Spleen (tissue), 11 donors: ENCODE measurements around the gene WDR74. TPM values are rescaled to one million over a fixed set of nuclear protein-coding genes. Genes with fewer than 3 reads are reported as not detected.

Experiments used
- DNase-seq: peaks from one replicate; pipeline ENCODE4 v3.0.0-alpha.2; 2020
- H3K27ac ChIP-seq, 8 donors: fragments of 200-600 bp; sonication (generic) in 7 of 8; 1 replicate in 4 of 8; 2 replicates in 4 of 8; pipeline versions ENCODE4 v1.5.0 to v1.8.0; 2016 to 2021; ENCODE audit warnings: inconsistent platforms in 4 of 8, mild to moderate bottlenecking in 4 of 8, moderate library complexity in 1 of 8
- H3K27me3 ChIP-seq, 7 donors: fragments of 200-600 bp; sonication (generic) in 6 of 7; replicated peaks in 1 of 7; 1 replicate in 4 of 7; 2 replicates in 3 of 7; pipeline versions ENCODE4 v1.5.0 to v1.8.0; 2016 to 2021; ENCODE audit warnings: inconsistent platforms in 3 of 7, mild to moderate bottlenecking in 1 of 7
- H3K36me3 ChIP-seq, 6 donors: fragments of 200-600 bp; sonication (generic) in 5 of 6; 1 replicate in 4 of 6; 2 replicates in 2 of 6; pipeline versions ENCODE4 v1.5.0 to v1.8.0; 2016 to 2021; ENCODE audit warnings: inconsistent platforms in 2 of 6
- H3K4me1 ChIP-seq, 6 donors: fragments of 200-600 bp; sonication (generic) in 5 of 6; 1 replicate in 3 of 6; 2 replicates in 3 of 6; pipeline versions ENCODE4 v1.5.0 to v1.8.0; 2016 to 2021; ENCODE audit warnings: inconsistent platforms in 3 of 6
- H3K4me3 ChIP-seq, 8 donors: fragments of 200-600 bp; sonication (generic) in 7 of 8; 1 replicate in 4 of 8; 2 replicates in 4 of 8; pipeline versions ENCODE4 v1.5.0 to v1.8.0; 2016 to 2021; ENCODE audit warnings: inconsistent platforms in 4 of 8, mild to moderate bottlenecking in 4 of 8, moderate library complexity in 2 of 8
- H3K9me3 ChIP-seq, 8 donors: fragments of 200-600 bp; sonication (generic) in 7 of 8; 1 replicate in 4 of 8; 2 replicates in 4 of 8; pipeline versions ENCODE4 v1.5.0 to v1.8.0; 2016 to 2021; ENCODE audit warnings: inconsistent platforms in 4 of 8
- POLR2A ChIP-seq, 3 donors: fragments of 450-650 bp; IDR thresholded peaks; one replicate each; pipeline ENCODE4 v1.5.1; 2017; ENCODE audit warnings: antibody characterized with exemption in 3 of 3, mild to moderate bottlenecking in 1 of 3
- POLR2AphosphoS5 ChIP-seq, 3 donors: sonication (generic); formaldehyde crosslinking; IDR thresholded peaks; one replicate each; pipeline ENCODE4 v1.5.1; 2017; ENCODE audit warnings: antibody characterized with exemption in 3 of 3
- WGBS, 5 donors: extraction: QIAGEN DNeasy Blood & Tissue Kit in 3 of 5; methylation state at CpG; one replicate each; pipeline versions ENCODE4 v1.1.5 to v1.1.7; 2013 to 2018; 5-methylcytosine and 5-hydroxymethylcytosine counted together
- intact Hi-C: fragments of 100-400 bp; cut with DNase I; formaldehyde crosslinking; loops from one replicate; pipeline ENCODE4 v1.15.0; 2023; ENCODE audit warnings: low total_unique reads
- microRNA-seq, 3 donors: library from miRNA; unstranded; fragments of <30 nt; microRNA quantifications; one replicate each; pipeline versions ENCODE4 to v1.1.0, GENCODE V29; 2019 to 2020
- polyA plus RNA-seq, 3 donors: library from polyadenylated mRNA; stranded (reverse); fragments of 200-250 nt; gene quantifications; one replicate each; pipeline ENCODE4 v1.2.1, GENCODE V29; 2013
- small RNA-seq, 4 donors: library from RNA; depleted of rRNA; stranded (forward); fragments of <200 nt; gene quantifications; one replicate each; pipeline ENCODE3, GENCODE V24; 2016
- total RNA-seq, 7 donors: library from RNA; depleted of rRNA in 3 of 7; stranded (reverse); fragments of >200 nt in 3 of 7; fragmentation: NEBNext Ultra II Directional in 4 of 7; extraction: Animal tissue kit (Norgen Biotek cat#: 25700) in 4 of 7; gene quantifications; one replicate each; pipeline versions ENCODE4 v1.1.0 to v1.2.1, GENCODE V29; 2016 to 2021
- TF ChIP-seq, protein P1 (sequence below), 11 experiments: fragments of 200-600 bp in 7 of 11; fragments of 450-650 bp in 4 of 11; sonication (generic) in 4 of 11; IDR thresholded peaks in 8 of 11; conservative IDR thresholded peaks in 3 of 11; 1 replicate in 7 of 11; 2 replicates in 4 of 11; pipeline versions ENCODE4 v1.4.0 to v1.8.0; 2016 to 2021; ENCODE audit warnings: antibody characterized with exemption in 11 of 11, inconsistent platforms in 4 of 11, mild to moderate bottlenecking in 1 of 11
- donor health status: healthy with polysubstance abuse.
- donor health status: DM: no; HTN: no; CAD: no; lungs with moderate emphysema.
- donor health status: DM: no; HTN: no; CAD: no.
- donor health status: Bipolar disorder and iron deficiency.
- donor health status: healthy.
- donor health status: DM: no; HTN: no; CAD: no.
- donor health status: DM: yes; HTN: yes; CAD: no.

WDR74 gene
- total and polyA plus RNA-seq, 10 donors: 29.0 to 66.2 (median 50.1) TPM

DNA sequence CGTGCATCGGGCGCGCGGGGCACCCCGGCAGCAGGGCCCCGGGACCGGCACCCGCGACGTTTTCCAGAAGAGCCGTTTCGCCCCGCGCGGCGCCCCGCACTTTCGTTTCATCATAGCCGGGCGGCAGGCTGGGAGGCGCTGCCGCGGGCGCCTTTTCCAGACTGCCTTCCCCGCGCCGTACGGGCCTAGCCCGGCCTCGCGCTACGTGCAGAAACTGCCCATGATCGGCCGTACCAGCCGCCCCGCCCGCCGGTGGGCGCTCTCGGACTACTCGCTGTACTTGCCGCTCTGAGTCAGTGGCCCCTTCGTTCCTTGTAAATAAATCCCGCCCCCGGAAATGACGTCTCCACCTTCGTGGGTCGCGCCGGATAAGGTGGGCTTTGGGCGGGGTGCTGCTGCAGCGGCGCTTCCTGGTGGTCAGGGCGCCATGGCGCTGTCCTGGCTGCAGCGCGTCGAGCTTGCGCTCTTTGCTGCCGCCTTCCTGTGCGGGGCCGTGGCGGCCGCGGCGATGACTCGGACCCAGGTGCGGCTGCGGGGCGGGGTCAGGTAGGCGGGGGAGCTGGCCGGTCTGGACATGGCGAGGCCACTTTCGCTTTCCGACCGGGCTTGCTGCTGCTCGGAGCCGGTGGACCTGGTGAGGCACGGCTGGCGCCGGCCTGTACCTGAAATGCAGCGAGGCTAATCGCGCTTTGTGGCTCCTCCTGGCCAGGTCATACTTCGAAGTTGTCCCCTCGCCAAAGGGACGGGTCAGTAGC, 52.2 kb downstream of the WDR74 start, which contains the start of gene TMEM179B:
TSS of gene TMEM179B (plus strand) at position 398 of the 755 bp plus-strand sequence. CDS start at position 428, 30 bp downstream.
- no peaks in the 10 kb centered on the region for H3K9me3 ChIP-seq
- intact Hi-C loops: loop anchor here (5.0 kb wide), 1 partner anchor 70 kb away; no protein-coding TSS in a partner anchor
- H3K36me3 ChIP-seq: peaks cover 0 to 51% (median 28%) of the 10 kb centered on the region in 6 donors
- peaks cover 34 to 60% (median 55%) of the 10 kb centered on the region in 6 donors for H3K4me1 ChIP-seq
- peak within 1 kb of the TSS; percentile 85 to 99 (median 98) for H3K4me3 ChIP-seq
- peak; percentile 99 for DNase-seq
- H3K27ac ChIP-seq: peak within 1 kb of the TSS; percentile 95 to 100 (median 98)
- WGBS, 5 donors: 0 to 1% (median 1%) methylated on average over 56 to 88 of the region's 88 CpGs
- TF ChIP-seq, protein P1, sequence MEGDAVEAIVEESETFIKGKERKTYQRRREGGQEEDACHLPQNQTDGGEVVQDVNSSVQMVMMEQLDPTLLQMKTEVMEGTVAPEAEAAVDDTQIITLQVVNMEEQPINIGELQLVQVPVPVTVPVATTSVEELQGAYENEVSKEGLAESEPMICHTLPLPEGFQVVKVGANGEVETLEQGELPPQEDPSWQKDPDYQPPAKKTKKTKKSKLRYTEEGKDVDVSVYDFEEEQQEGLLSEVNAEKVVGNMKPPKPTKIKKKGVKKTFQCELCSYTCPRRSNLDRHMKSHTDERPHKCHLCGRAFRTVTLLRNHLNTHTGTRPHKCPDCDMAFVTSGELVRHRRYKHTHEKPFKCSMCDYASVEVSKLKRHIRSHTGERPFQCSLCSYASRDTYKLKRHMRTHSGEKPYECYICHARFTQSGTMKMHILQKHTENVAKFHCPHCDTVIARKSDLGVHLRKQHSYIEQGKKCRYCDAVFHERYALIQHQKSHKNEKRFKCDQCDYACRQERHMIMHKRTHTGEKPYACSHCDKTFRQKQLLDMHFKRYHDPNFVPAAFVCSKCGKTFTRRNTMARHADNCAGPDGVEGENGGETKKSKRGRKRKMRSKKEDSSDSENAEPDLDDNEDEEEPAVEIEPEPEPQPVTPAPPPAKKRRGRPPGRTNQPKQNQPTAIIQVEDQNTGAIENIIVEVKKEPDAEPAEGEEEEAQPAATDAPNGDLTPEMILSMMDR (IDR thresholded peaks at IDR 0.05 in 8 of 11, conservative IDR thresholded peaks at IDR 0.05 in 3 of 11): peak in 9 of 11 experiments; percentile 4 to 69 (median 48)
- TF ChIP-seq POLR2A (IDR thresholded peaks at IDR 0.05) (peak; percentile 38 to 96 (median 92)), POLR2AphosphoS5 (IDR thresholded peaks at IDR 0.05) (peak; percentile 100)
- no peaks in the 10 kb centered on the region for H3K27me3 ChIP-seq

- peak in 1 of 3 donors; percentile 65 for TF ChIP-seq POLR2AphosphoS5 (IDR thresholded peaks at IDR 0.05)
- TF ChIP-seq, protein P1 (IDR thresholded peaks at IDR 0.05 in 8 of 11, conservative IDR thresholded peaks at IDR 0.05 in 3 of 11): peak; percentile 93 to 99 (median 97)
- no peak for TF ChIP-seq POLR2A (IDR thresholded peaks at IDR 0.05)
- peak overlapping the region; percentile 95 to 100 (median 98) for H3K27ac ChIP-seq
- intact Hi-C loops: loop anchor here (5.0 kb wide), 1 partner anchor 71 kb away; no protein-coding TSS in a partner anchor
- H3K27me3 ChIP-seq: no peaks in the 10 kb centered on the region
- no peaks in the 10 kb centered on the region for H3K9me3 ChIP-seq
- WGBS, 5 donors: 1 to 2% (median 2%) methylated on average over 27 to 51 of the region's 51 CpGs
- DNase-seq: peak; percentile 97
- peaks cover 0 to 56% (median 31%) of the 10 kb centered on the region in 6 donors for H3K36me3 ChIP-seq
- H3K4me1 ChIP-seq: peaks cover 31 to 52% (median 50%) of the 10 kb centered on the region in 6 donors
- H3K4me3 ChIP-seq: peak overlapping the region; percentile 85 to 99 (median 98)
These were observed 52.9 kb downstream of the WDR74 start for GRCh38 chr11:62786318-62787004.

Small RNA genes lying within 50 kb of the gene (microRNA-seq; reads per million reads assigned to microRNA genes)
- gene MIR6514 (1.1 to 1.4 (median 1.4) reads per million in 3 donors), gene MIR6748 (0 to 0.35 (median 0) reads per million in 3 donors)

Small RNA genes lying within 50 kb of the gene (small RNA-seq; reads per million reads assigned to genes)
- gene MIR6514: 0.12 to 0.56 (median 0.25) reads per million in 4 donors
- gene RF00099: 0 reads per million in 4 donors
- 0 reads per million in 4 donors for gene RNU6-118P
- gene SNORD22: 0 reads per million in 4 donors
- gene SNORD26: 0 reads per million in 4 donors
- 0 reads per million in 4 donors for gene SNORD27
- gene SNORD28: 0 reads per million in 4 donors
- 3,444 to 6,321 (median 5,186) reads per million in 4 donors for gene SNORD30

Other genes starting within 250 kb of the WDR74 start
- gene TUT1, start 248.1 kb downstream of the WDR74 start, total RNA-seq: 10 to 100 TPM; 14.4 to 30.9 (median 20.1) TPM
- gene TUT1, start 248.1 kb downstream of the WDR74 start, polyA plus RNA-seq: 10 to 100 TPM; 14.5 to 24.1 (median 16.1) TPM
- gene MTA2, start 237.7 kb downstream of the WDR74 start, total RNA-seq: 100 to 1,000 TPM; 102 to 154 (median 114) TPM
- 10 to 100 TPM; 55.3 to 94.6 (median 58.5) TPM for gene MTA2, start 237.7 kb downstream of the WDR74 start, polyA plus RNA-seq
- gene EML3, start 226.8 kb downstream of the WDR74 start, total RNA-seq: 100 to 1,000 TPM in 5 of 7 donors, 10 to 100 TPM in 2; 46.7 to 159 (median 116) TPM
- 100 to 1,000 TPM in 1 of 3 donors, 10 to 100 TPM in 2; 51.0 to 116 (median 78.6) TPM for gene EML3, start 226.8 kb downstream of the WDR74 start, polyA plus RNA-seq
- 1 to 10 TPM; 4.3 to 8.8 (median 5.6) TPM for gene ROM1, start 226.3 kb downstream of the WDR74 start, total RNA-seq
- gene ROM1, start 226.3 kb downstream of the WDR74 start, polyA plus RNA-seq: 10 to 100 TPM in 1 of 3 donors, 1 to 10 TPM in 2; 4.2 to 15.0 (median 6.1) TPM
- 10 to 100 TPM; 25.2 to 43.7 (median 37.1) TPM for gene B3GAT3, start 217.6 kb downstream of the WDR74 start, total RNA-seq
- gene B3GAT3, start 217.6 kb downstream of the WDR74 start, polyA plus RNA-seq: 10 to 100 TPM; 41.9 to 65.7 (median 63.1) TPM
- gene GANAB, start 193.0 kb downstream of the WDR74 start, total RNA-seq: 100 to 1,000 TPM; 122 to 245 (median 198) TPM
- gene GANAB, start 193.0 kb downstream of the WDR74 start, polyA plus RNA-seq: 10 to 100 TPM; 49.0 to 72.4 (median 53.6) TPM
- gene INTS5, start 186.3 kb downstream of the WDR74 start, total RNA-seq: 10 to 100 TPM; 16.9 to 34.5 (median 24.8) TPM
- gene INTS5, start 186.3 kb downstream of the WDR74 start, polyA plus RNA-seq: 10 to 100 TPM in 1 of 3 donors, 1 to 10 TPM in 2; 4.4 to 13.7 (median 7.0) TPM
- 10 to 100 TPM; 30.9 to 43.7 (median 42.5) TPM for gene C11orf98, start 174.4 kb downstream of the WDR74 start, total RNA-seq
- gene C11orf98, start 174.4 kb downstream of the WDR74 start, polyA plus RNA-seq: 100 to 1,000 TPM; 144 to 164 (median 152) TPM
- gene CSKMT, start 174.3 kb downstream of the WDR74 start, total RNA-seq: 10 to 100 TPM in 6 of 7 donors, 1 to 10 TPM in 1; 3.0 to 19.4 (median 13.2) TPM
- 10 to 100 TPM; 32.6 to 59.4 (median 40.3) TPM for gene CSKMT, start 174.3 kb downstream of the WDR74 start, polyA plus RNA-seq
- 1 to 10 TPM; 4.9 to 6.5 (median 5.9) TPM for gene UQCC3, start 167.9 kb downstream of the WDR74 start, total RNA-seq
- gene UQCC3, start 167.9 kb downstream of the WDR74 start, polyA plus RNA-seq: 10 to 100 TPM; 20.2 to 23.7 (median 23.3) TPM
- gene LBHD1, start 167.3 kb downstream of the WDR74 start, total RNA-seq: 10 to 100 TPM in 6 of 7 donors, 1 to 10 TPM in 1; 10.0 to 20.2 (median 12.8) TPM
- gene LBHD1, start 167.3 kb downstream of the WDR74 start, polyA plus RNA-seq: 10 to 100 TPM in 2 of 3 donors, 1 to 10 TPM in 1; 7.3 to 21.2 (median 15.1) TPM
- gene UBXN1, start 160.5 kb downstream of the WDR74 start, total RNA-seq: 100 to 1,000 TPM in 6 of 7 donors, 10 to 100 TPM in 1; 93.8 to 158 (median 128) TPM
- 100 to 1,000 TPM; 198 to 209 (median 203) TPM for gene UBXN1, start 160.5 kb downstream of the WDR74 start, polyA plus RNA-seq
- not detected for gene LRRN4CL, start 150.1 kb downstream of the WDR74 start, total RNA-seq
- gene LRRN4CL, start 150.1 kb downstream of the WDR74 start, polyA plus RNA-seq: under 1 TPM; 0.04 to 0.48 (median 0.17) TPM
- gene BSCL2, start 132.2 kb downstream of the WDR74 start, total RNA-seq: 10 to 100 TPM; 25.6 to 66.0 (median 34.4) TPM
- 10 to 100 TPM; 47.7 to 62.6 (median 47.8) TPM for gene BSCL2, start 132.2 kb downstream of the WDR74 start, polyA plus RNA-seq
- gene GNG3, start 131.9 kb downstream of the WDR74 start, total RNA-seq: not detected
- under 1 TPM in 2 of 3 donors, not detected in 1; 0.12 to 0.13 TPM for gene GNG3, start 131.9 kb downstream of the WDR74 start, polyA plus RNA-seq
- gene HNRNPUL2, start 112.1 kb downstream of the WDR74 start, total RNA-seq: 10 to 100 TPM; 39.3 to 62.8 (median 48.5) TPM
- gene HNRNPUL2, start 112.1 kb downstream of the WDR74 start, polyA plus RNA-seq: 10 to 100 TPM; 26.4 to 37.1 (median 29.3) TPM
- 10 to 100 TPM; 25.4 to 47.1 (median 30.5) TPM for gene TTC9C, start 111.1 kb downstream of the WDR74 start, total RNA-seq
- 10 to 100 TPM; 27.8 to 35.6 (median 33.4) TPM for gene TTC9C, start 111.1 kb downstream of the WDR74 start, polyA plus RNA-seq
- 10 to 100 TPM in 5 of 7 donors, 1 to 10 TPM in 2; 6.6 to 14.5 (median 11.1) TPM for gene ZBTB3, start 85.4 kb downstream of the WDR74 start, total RNA-seq
- gene ZBTB3, start 85.4 kb downstream of the WDR74 start, polyA plus RNA-seq: 1 to 10 TPM; 3.2 to 4.9 (median 3.9) TPM
- 10 to 100 TPM; 52.1 to 74.0 (median 60.2) TPM for gene POLR2G, start 78.0 kb downstream of the WDR74 start, total RNA-seq
- 100 to 1,000 TPM; 129 to 153 (median 135) TPM for gene POLR2G, start 78.0 kb downstream of the WDR74 start, polyA plus RNA-seq
- 10 to 100 TPM; 16.6 to 28.8 (median 23.7) TPM for gene TAF6L, start 68.2 kb downstream of the WDR74 start, total RNA-seq
- gene TAF6L, start 68.2 kb downstream of the WDR74 start, polyA plus RNA-seq: 10 to 100 TPM; 11.9 to 37.5 (median 21.1) TPM
- 10 to 100 TPM; 39.0 to 80.8 (median 48.3) TPM for gene TMEM179B, start 52.2 kb downstream of the WDR74 start, total RNA-seq
- gene TMEM179B, start 52.2 kb downstream of the WDR74 start, polyA plus RNA-seq: 10 to 100 TPM; 46.1 to 57.1 (median 54.6) TPM
- 10 to 100 TPM; 11.2 to 27.8 (median 13.6) TPM for gene TMEM223, start 47.6 kb downstream of the WDR74 start, total RNA-seq
- 10 to 100 TPM; 19.0 to 32.8 (median 25.0) TPM for gene TMEM223, start 47.6 kb downstream of the WDR74 start, polyA plus RNA-seq
- gene NXF1, start 34.1 kb downstream of the WDR74 start, total RNA-seq: 100 to 1,000 TPM in 4 of 7 donors, 10 to 100 TPM in 3; 87.7 to 125 (median 118) TPM
- gene NXF1, start 34.1 kb downstream of the WDR74 start, polyA plus RNA-seq: 100 to 1,000 TPM in 2 of 3 donors, 10 to 100 TPM in 1; 83.1 to 271 (median 194) TPM
- gene STX5, start 7.5 kb downstream of the WDR74 start, total RNA-seq: 10 to 100 TPM; 40.5 to 50.7 (median 43.7) TPM
- gene STX5, start 7.5 kb downstream of the WDR74 start, polyA plus RNA-seq: 10 to 100 TPM; 20.9 to 27.0 (median 23.5) TPM
- gene TEX54, start 6.7 kb downstream of the WDR74 start, total RNA-seq: not detected
- not detected for gene TEX54, start 6.7 kb downstream of the WDR74 start, polyA plus RNA-seq
- 100 to 1,000 TPM; 102 to 138 (median 114) TPM for gene SLC3A2, start 41.3 kb upstream of the WDR74 start, total RNA-seq
- gene SLC3A2, start 41.3 kb upstream of the WDR74 start, polyA plus RNA-seq: 10 to 100 TPM; 48.7 to 58.4 (median 52.8) TPM
- not detected for gene CHRM1, start 81.8 kb upstream of the WDR74 start, total RNA-seq
- not detected for gene CHRM1, start 81.8 kb upstream of the WDR74 start, polyA plus RNA-seq
- gene SLC22A6, start 145.4 kb upstream of the WDR74 start, total RNA-seq: not detected
- gene SLC22A6, start 145.4 kb upstream of the WDR74 start, polyA plus RNA-seq: not detected
- not detected for gene SLC22A8, start 176.3 kb upstream of the WDR74 start, total RNA-seq
- gene SLC22A8, start 176.3 kb upstream of the WDR74 start, polyA plus RNA-seq: not detected